ENCODE results near the gene CCDC85C. TPM values are rescaled to one million over a fixed set of nuclear protein-coding genes. Genes with fewer than 3 reads are reported as not detected.

The CCDC85C gene
- total RNA-seq, 6 donors from 2014 or later, result 5.2 to 31.0 (median 20.4) TPM

GRCh38 chr14:99602054-99602787 is 1.8 kb downstream of the CCDC85C start:
- peak in 1 of 2 donors; percentile 70 for DNase-seq
- Histone ChIP-seq H3K36me3 (no peaks in the 10 kb centered on the region), H3K27me3 (peaks cover 0 to 13% (median 0%) of the 10 kb centered on the region in 4 donors), H3K9me3 (no peaks in the 10 kb centered on the region), H3K4me1 (peaks cover 51 to 74% (median 57%) of the 10 kb centered on the region in 4 donors), H3K4me3 (peak overlapping the region in 3 of 4 donors; percentile 86 to 92 (median 90)), H3K27ac (peak overlapping the region; percentile 67 to 79 (median 72))
- peak in 1 of 2 donors; percentile 38 for TF ChIP-seq POLR2AphosphoS5 (IDR thresholded peaks at IDR 0.05)
- TF ChIP-seq EP300 (IDR thresholded peaks at IDR 0.05), result no peak
- ATAC-seq (ENCODE audit: low FRiP score in 2 of 2), result no peak
- 28 to 41% methylated on average over 18 of the region's 18 CpGs for WGBS, 2 donors

GRCh38 chr14:99601361-99601831 is 2.6 kb downstream of the CCDC85C start:
- DNase-seq (peak in 1 of 2 donors; percentile 74), ATAC-seq (ENCODE audit: low FRiP score in 2 of 2) (no peak)
- peaks cover 57 to 82% (median 65%) of the 10 kb centered on the region in 4 donors for H3K4me1 ChIP-seq
- peak overlapping the region; percentile 67 to 79 (median 72) for H3K27ac ChIP-seq
- H3K9me3 ChIP-seq, result no peaks in the 10 kb centered on the region
- H3K36me3 ChIP-seq, result no peaks in the 10 kb centered on the region
- peaks cover 0 to 13% (median 0%) of the 10 kb centered on the region in 4 donors for H3K27me3 ChIP-seq
- TF ChIP-seq EP300 (IDR thresholded peaks at IDR 0.05) (peak in 3 of 4 donors; percentile 23 to 67 (median 35)), CTCF (IDR thresholded peaks at IDR 0.05) (peak in 1 of 6 experiments; percentile 19), POLR2A (IDR thresholded peaks at IDR 0.05) (peak in 1 of 4 donors; percentile 21), POLR2AphosphoS5 (IDR thresholded peaks at IDR 0.05) (peak; percentile 31 to 62)
- 62 to 63% methylated on average over 6 to 8 of the region's 8 CpGs for WGBS, 2 donors
- peak overlapping the region in 3 of 4 donors; percentile 86 to 92 (median 90) for H3K4me3 ChIP-seq

- 53 to 63% methylated on average over 2 to 3 of the region's 3 CpGs for WGBS, 2 donors
- Histone ChIP-seq H3K36me3 (no peaks in the 10 kb centered on the region), H3K4me1 (peaks cover 64 to 88% (median 69%) of the 10 kb centered on the region in 4 donors)
Measured at GRCh38 chr14:99600232-99600888, 3.6 kb downstream of the CCDC85C start.

GRCh38 chr14:99599393-99599792 is 4.6 kb downstream of the CCDC85C start:
- DNase-seq, result no peak
- 82 to 85% methylated on average over 6 of the region's 6 CpGs for WGBS, 2 donors
- peak overlapping the region in 3 of 4 donors; percentile 13 to 88 (median 32) for H3K27ac ChIP-seq

More at GRCh38 chr14:99600232-99600888, 3.6 kb downstream of the CCDC85C start:
- no peak overlapping the region for H3K4me3 ChIP-seq
- TF ChIP-seq POLR2AphosphoS5 (IDR thresholded peaks at IDR 0.05), result no peak
- TF ChIP-seq POLR2A (IDR thresholded peaks at IDR 0.05), result no peak
- no peak for TF ChIP-seq CTCF (IDR thresholded peaks at IDR 0.05)
- TF ChIP-seq EP300 (IDR thresholded peaks at IDR 0.05), result no peak
- ATAC-seq (ENCODE audit: low FRiP score in 2 of 2) (no peak), DNase-seq (no peak)
- peak overlapping the region; percentile 5 to 79 (median 72) for H3K27ac ChIP-seq
- peaks cover 0 to 12% (median 0%) of the 10 kb centered on the region in 4 donors for H3K27me3 ChIP-seq
- H3K9me3 ChIP-seq, result no peaks in the 10 kb centered on the region

More at GRCh38 chr14:99599393-99599792, 4.6 kb downstream of the CCDC85C start:
- Histone ChIP-seq H3K9me3 (no peaks in the 10 kb centered on the region), H3K36me3 (no peaks in the 10 kb centered on the region), H3K27me3 (peaks cover 0 to 5% (median 0%) of the 10 kb centered on the region in 4 donors), H3K4me3 (no peak overlapping the region), H3K4me1 (peaks cover 69 to 89% (median 76%) of the 10 kb centered on the region in 4 donors)
- no peak for TF ChIP-seq POLR2AphosphoS5 (IDR thresholded peaks at IDR 0.05)
- TF ChIP-seq POLR2A (IDR thresholded peaks at IDR 0.05), result no peak
- TF ChIP-seq CTCF (IDR thresholded peaks at IDR 0.05), result no peak
- TF ChIP-seq EP300 (IDR thresholded peaks at IDR 0.05), result no peak
- no peak for ATAC-seq (ENCODE audit: low FRiP score in 2 of 2)
